HEK293 (cell line): Measurements from ENCODE around the gene KRTAP5-5.
"Not testable (repeated sequence)": the region's sequence is repeated elsewhere in the genome, so short reads cannot be mapped to it uniquely, and the experiment has no call there.

ENCODE experiments used
- ZNF18 ChIP-seq: fragments of 450-650 bp; formaldehyde crosslinking; IDR thresholded peaks from 2 replicates; pipeline ENCODE4 v1.5.1; 2016; ENCODE audit warnings: missing biosample characterization, missing genetic modification characterization
- ZNF274 ChIP-seq, 2 experiments: fragments of 200-500 bp in 1 of 2; fragments of 450-650 bp in 1 of 2; sonication (Bioruptor generic) in 1 of 2; formaldehyde crosslinking in 1 of 2; IDR thresholded peaks; 2 replicates each; pipeline versions ENCODE4 v1.5.1 to v1.6.1; 2014 to 2016; ENCODE audit warnings: borderline replicate concordance in 1 of 2, inconsistent platforms in 1 of 2, low read length in 1 of 2, missing biosample characterization in 1 of 2, missing genetic modification characterization in 1 of 2

GRCh38 chr11:1662699-1663283 is 33.2 kb downstream of the KRTAP5-5 start:
- TF ChIP-seq ZNF18; ZNF274 (IDR thresholded peaks at IDR 0.05; ENCODE audit: low read length); ZNF274 (tag by site-specific recombination; IDR thresholded peaks at IDR 0.05; ENCODE audit: borderline replicate concordance): not testable (repeated sequence)
